Keratinocyte (primary cell): ENCODE measurements around the gene GFAP. TPM values are rescaled to one million over a fixed set of nuclear protein-coding genes. Genes with fewer than 3 reads are reported as not detected.
A peak's percentile ranks its signal among the peaks of the same experiment; 100 is the strongest.

Experiments used
- DNase-seq: peaks from one replicate; pipeline ENCODE4 v3.0.0-alpha.2; 2011; ENCODE audit warnings: low read depth, missing footprints, low spot score
- FAIRE-seq: peaks from 2 replicates; lab custom pipeline; 2011; peaks lifted over from hg19 to GRCh38; lab: Jason Lieb, UNC
- H2AFZ ChIP-seq: 2 replicates; pipeline ENCODE4 v1.6.0; 2012; ENCODE audit warnings: low read length, control low read depth, inconsistent platforms; ENCODE audit not compliant: control insufficient read depth
- H3K27ac ChIP-seq: 2 replicates; pipeline ENCODE4 v1.5.1; 2011; ENCODE audit warnings: low read length; ENCODE audit not compliant: control insufficient read depth, insufficient read depth
- H3K27me3 ChIP-seq: 3 replicates; pipeline ENCODE4 v1.6.0; 2011; ENCODE audit warnings: low read length; ENCODE audit not compliant: control insufficient read depth, insufficient read depth; ENCODE audit errors: extremely low read depth
- H3K36me3 ChIP-seq, 2 experiments: 2 replicates in 1 of 2; 3 replicates in 1 of 2; pipeline ENCODE4 v1.5.1; 2011; ENCODE audit warnings: low read length in 2 of 2, mild to moderate bottlenecking in 1 of 2; ENCODE audit not compliant: control insufficient read depth in 2 of 2, insufficient read depth in 2 of 2; ENCODE audit errors: extremely low read depth in 1 of 2
- H3K4me1 ChIP-seq: 3 replicates; pipeline ENCODE4 v1.5.1; 2011; ENCODE audit warnings: low read length; ENCODE audit not compliant: control insufficient read depth, insufficient read depth; ENCODE audit errors: extremely low read depth
- H3K4me2 ChIP-seq: 3 replicates; pipeline ENCODE4 v1.6.0; 2011; ENCODE audit warnings: low read depth, low read length; ENCODE audit not compliant: control insufficient read depth, insufficient read depth; ENCODE audit errors: extremely low read depth
- H3K4me3 ChIP-seq, 3 experiments: fragments of 200-600 bp in 1 of 3; sonication (generic) in 1 of 3; 2 replicates in 2 of 3; 3 replicates in 1 of 3; pipeline ENCODE4 v1.5.1; 2011 to 2016; ENCODE audit warnings: low read length in 3 of 3, mild to moderate bottlenecking in 3 of 3, control low read depth in 2 of 3, inconsistent platforms in 1 of 3, low read depth in 1 of 3, mixed read lengths in 1 of 3, mixed run types in 1 of 3, moderate library complexity in 1 of 3; ENCODE audit not compliant: control insufficient read depth in 2 of 3, insufficient read depth in 2 of 3; ENCODE audit errors: extremely low read depth in 1 of 3
- H3K79me2 ChIP-seq: 2 replicates; pipeline ENCODE4 v1.6.0; 2012; ENCODE audit warnings: low read length; ENCODE audit not compliant: control insufficient read depth, insufficient read depth
- H3K9ac ChIP-seq: 3 replicates; pipeline ENCODE4 v1.6.0; 2011; ENCODE audit warnings: low read length; ENCODE audit not compliant: control insufficient read depth, insufficient read depth; ENCODE audit errors: extremely low read depth
- H3K9me1 ChIP-seq: 3 replicates; pipeline ENCODE4 v1.6.0; 2011; ENCODE audit warnings: low read length; ENCODE audit not compliant: control insufficient read depth, insufficient read depth; ENCODE audit errors: extremely low read depth
- H3K9me3 ChIP-seq: 2 replicates; pipeline ENCODE4 v1.5.1; 2012; ENCODE audit warnings: low read depth, low read length; ENCODE audit not compliant: control insufficient read depth
- H4K20me1 ChIP-seq: 3 replicates; pipeline ENCODE4 v1.6.0; 2011; ENCODE audit warnings: low read length; ENCODE audit not compliant: control insufficient read depth, insufficient read depth; ENCODE audit errors: extremely low read depth
- CTCF ChIP-seq, 3 experiments: IDR thresholded peaks in 1 of 3; conservative IDR thresholded peaks in 1 of 3; optimal IDR thresholded peaks in 1 of 3; 2 replicates in 2 of 3; 3 replicates in 1 of 3; pipeline versions ENCODE3 to v1.5.1; 2011; ENCODE audit warnings: low read length in 3 of 3, mild to moderate bottlenecking in 3 of 3, moderate library complexity in 2 of 3, control low read depth in 1 of 3, inconsistent platforms in 1 of 3; ENCODE audit not compliant: insufficient read depth in 2 of 3; ENCODE audit errors: extremely low read depth in 1 of 3
- EZH2 ChIP-seq: IDR thresholded peaks from one replicate; pipeline ENCODE4 v1.6.1; 2012; ENCODE audit warnings: inconsistent platforms, mild to moderate bottlenecking, low read length, moderate library complexity
- dilution Hi-C: fragments of 300-500 bp; cut with MboI; formaldehyde crosslinking; loops from one replicate; pipeline ENCODE4 v1.7.0; 2020; ENCODE audit warnings: low sequenced_read_pairs; ENCODE audit not compliant: extremely low pct_ligation_motif_present
- polyA plus RNA-seq, 5 experiments: library from polyadenylated mRNA; depleted of rRNA in 3 of 5; stranded (reverse) in 3 of 5; stranded (forward) in 1 of 5; unstranded in 1 of 5; fragments of >200 nt; gene quantifications; 1 replicate in 1 of 5; 2 replicates in 3 of 5; 3 replicates in 1 of 5; pipeline versions ENCODE4 v1.2.1 to v1.2.3, GENCODE V29; 2011 to 2012; ENCODE audit warnings: missing spikeins in 2 of 5, low read depth in 1 of 5, low replicate concordance in 1 of 5

GFAP gene
- polyA plus RNA-seq, 1 donor (not counting 4 experiments of a cell fraction or from before 2014, with no cell fraction given), result 0.14 TPM

DNA sequence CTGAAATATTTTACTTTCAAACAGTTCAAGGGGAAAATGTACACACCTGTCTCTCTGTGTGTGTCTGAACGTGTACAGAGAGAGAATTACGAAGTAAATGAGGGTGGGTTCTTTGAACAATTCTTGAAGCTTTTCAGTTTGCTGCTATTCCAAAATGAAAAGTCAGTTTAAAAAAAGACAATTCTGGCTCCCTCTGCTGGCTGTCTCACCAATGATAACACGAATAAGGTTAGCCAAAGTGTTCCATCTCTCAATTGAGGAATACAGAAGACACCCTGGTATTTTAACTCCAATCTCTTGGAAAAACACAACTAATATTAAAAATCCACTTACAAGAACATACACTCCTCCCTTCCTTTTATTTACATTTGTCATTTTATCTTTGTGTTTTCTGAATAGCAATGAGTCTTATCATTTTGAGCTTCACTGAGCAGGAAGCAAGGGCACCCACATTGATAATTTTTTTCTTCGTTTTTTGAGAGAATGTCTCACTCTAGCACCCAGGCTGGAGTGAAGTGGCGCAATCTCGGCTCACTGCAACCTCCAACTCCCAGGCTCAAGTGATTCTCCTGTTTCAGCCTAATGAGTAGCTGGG lies 36.6 kb downstream of the GFAP start:
- no peak for FAIRE-seq
- Histone ChIP-seq H3K9me3 (no peaks in the 10 kb centered on the region), H2AFZ (no peak overlapping the region), H3K27ac (no peak overlapping the region), H3K79me2 (no peaks in the 10 kb centered on the region), H3K36me3 (peaks cover 38% of the 10 kb centered on the region in 2 experiments), H3K4me1 (no peaks in the 10 kb centered on the region), H4K20me1 (no peaks in the 10 kb centered on the region), H3K4me2 (no peak overlapping the region), H3K4me3 (no peak overlapping the region), H3K9me1 (no peaks in the 10 kb centered on the region), H3K9ac (no peak overlapping the region), H3K27me3 (no peaks in the 10 kb centered on the region)
- no peak for DNase-seq
- dilution Hi-C loops, result no loop called here
- TF ChIP-seq EZH2, result no peak
- peak in 2 of 3 experiments; percentile 40 to 42 for TF ChIP-seq CTCF (optimal IDR thresholded peaks at IDR 0.05 in 1 of 3, IDR thresholded peaks at IDR 0.05 in 1 of 3, conservative IDR thresholded peaks at IDR 0.05 in 1 of 3; ENCODE audit: extremely low read depth in 1 of 3, insufficient read depth in 2 of 3, low read length in 3 of 3)

DNA sequence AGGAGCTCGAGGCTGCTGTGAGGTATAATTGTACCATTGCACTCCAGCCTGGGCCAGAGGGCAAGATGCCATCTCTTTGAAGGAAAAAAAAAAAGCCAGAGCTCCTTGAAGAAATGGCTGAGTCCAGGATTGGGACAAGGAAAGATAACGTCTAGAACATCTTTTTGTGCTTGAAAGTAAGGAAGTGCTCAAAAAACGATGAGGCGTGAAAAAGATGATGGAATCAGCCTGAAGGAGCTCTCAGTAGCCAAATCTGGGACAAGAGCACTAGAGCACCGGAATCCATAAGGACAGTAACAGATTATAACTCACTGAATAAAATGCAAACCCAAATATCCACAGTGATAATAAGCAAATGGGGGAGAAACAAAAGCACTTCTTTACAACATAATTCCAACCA lies 38.2 kb downstream of the GFAP start:
- dilution Hi-C loops, result no loop called here
- H3K9ac ChIP-seq, result no peak overlapping the region
- H3K27me3 ChIP-seq, result no peaks in the 10 kb centered on the region
- H3K4me3 ChIP-seq, result no peak overlapping the region
- DNase-seq (no peak), FAIRE-seq (no peak)
- H3K36me3 ChIP-seq, result peaks cover 33 to 37% of the 10 kb centered on the region in 2 experiments
- H3K9me1 ChIP-seq, result no peaks in the 10 kb centered on the region
- no peaks in the 10 kb centered on the region for H4K20me1 ChIP-seq
- no peak overlapping the region for H2AFZ ChIP-seq
- H3K27ac ChIP-seq, result no peak overlapping the region
- no peak for TF ChIP-seq CTCF (optimal IDR thresholded peaks at IDR 0.05 in 1 of 3, IDR thresholded peaks at IDR 0.05 in 1 of 3, conservative IDR thresholded peaks at IDR 0.05 in 1 of 3; ENCODE audit: extremely low read depth in 1 of 3, insufficient read depth in 2 of 3, low read length in 3 of 3)
- TF ChIP-seq EZH2, result no peak
- H3K79me2 ChIP-seq, result no peaks in the 10 kb centered on the region
- no peak overlapping the region for H3K4me2 ChIP-seq
- no peaks in the 10 kb centered on the region for H3K4me1 ChIP-seq
- no peaks in the 10 kb centered on the region for H3K9me3 ChIP-seq
